ENCODE results near the gene CFAP73.
"Not testable (repeated sequence)": the region's sequence is repeated elsewhere in the genome, so short reads cannot be mapped to it uniquely, and the experiment has no call there.

DNA sequence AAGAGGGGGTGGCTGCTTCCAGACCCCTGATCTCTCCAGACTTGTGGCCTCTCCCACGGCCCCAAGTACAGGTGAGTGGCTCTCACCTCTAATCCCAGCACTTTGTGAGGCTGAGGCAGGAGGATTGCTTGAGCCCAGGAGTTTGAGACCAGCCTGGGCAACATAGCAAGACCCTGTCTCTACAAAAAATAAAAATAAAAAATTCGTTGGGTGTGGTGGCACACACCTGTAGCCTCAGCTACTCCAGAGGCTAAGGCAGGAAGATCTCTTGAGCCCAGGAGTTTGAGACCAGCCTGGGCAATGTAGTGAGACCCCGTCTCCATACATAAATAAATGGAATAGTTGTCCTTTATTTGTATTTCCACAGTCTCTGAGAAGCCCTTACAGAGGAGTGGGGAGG is 7.8 kb upstream of the CFAP73 start:
- TF ChIP-seq POLR2A, CTCF (IDR thresholded peaks at IDR 0.05): not testable (repeated sequence)

All from sigmoid colon (tissue), 3 donors.